Measurements from ENCODE around the gene DDC. TPM values are rescaled to one million over a fixed set of nuclear protein-coding genes. Genes with fewer than 3 reads are reported as not detected.
"Not testable (repeated sequence)": the region's sequence is repeated elsewhere in the genome, so short reads cannot be mapped to it uniquely, and the experiment has no call there.

DDC gene
- polyA plus RNA-seq, 2 of the 4 experiments (the other 2 are of a cell fraction) = 1.3 to 2.8 TPM

DNA sequence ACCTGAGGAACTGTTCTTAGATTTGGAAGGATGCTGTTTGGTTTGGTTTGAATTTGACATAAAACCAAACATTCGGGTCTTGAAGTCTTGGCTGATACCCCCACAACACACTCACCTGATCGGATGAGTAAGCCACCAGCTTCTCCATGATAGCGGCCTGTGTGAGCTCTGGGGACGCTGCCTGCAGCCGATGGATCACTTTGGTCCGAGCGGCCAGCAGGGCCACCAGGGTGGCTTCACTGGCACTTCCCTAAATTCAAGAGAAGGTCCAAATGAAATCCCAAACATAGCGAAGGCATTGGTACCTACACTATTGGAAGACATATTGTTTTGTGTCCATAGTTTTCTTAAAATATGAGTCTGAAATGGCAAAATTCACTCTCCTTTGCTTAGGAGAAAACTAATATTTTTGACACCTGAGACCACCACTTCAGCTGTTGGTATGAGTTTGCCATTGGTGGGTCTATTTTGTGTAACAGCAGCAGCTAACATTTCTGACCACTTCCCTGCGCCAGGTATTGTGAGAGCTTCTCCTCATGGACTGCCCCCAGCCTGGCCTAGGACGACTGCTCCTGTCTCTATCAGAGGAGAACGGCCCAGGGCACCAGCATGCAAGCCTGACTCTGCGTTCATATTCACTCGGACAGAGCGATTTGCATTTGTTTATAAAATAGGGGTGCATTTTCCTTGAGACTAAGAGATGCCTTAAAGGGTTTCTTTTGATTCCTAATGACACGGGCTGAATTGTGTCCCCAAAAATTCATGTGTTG lies 35.9 kb downstream of the DDC start:
- H3K9me3 ChIP-seq = no peaks in the 10 kb centered on the region
- ChIA-PET CTCF (no interaction called here), POLR2A (no interaction called here)
- FAIRE-seq (no peak), ATAC-seq (no peak), DNase-seq (ENCODE audit: low read depth in 1 of 2, low spot score in 1 of 2) (no peak)
- no peak overlapping the region; a peak in 1 of 6 replicates for H3K27ac ChIP-seq
- WGBS (ENCODE audit: missing lambda C conversion rate) = 83% methylated on average over 15 of the region's 15 CpGs
- no peak overlapping the region for H3K4me3 ChIP-seq
- TF ChIP-seq CBX2 (IDR thresholded peaks at IDR 0.05; ENCODE audit: borderline replicate concordance, low read depth) (no peak), CHD2 (IDR thresholded peaks at IDR 0.05; ENCODE audit: low read length, partially characterized antibody) (no peak), RNF2 (IDR thresholded peaks at IDR 0.05; ENCODE audit: borderline replicate concordance, low read depth) (no peak), KDM5A (IDR thresholded peaks at IDR 0.05) (no peak), CBX8 (IDR thresholded peaks at IDR 0.05) (no peak), HOXB5 (CRISPR knock-in tag; IDR thresholded peaks at IDR 0.05) (no peak), JUNB (IDR thresholded peaks at IDR 0.05) (no peak), RFX5 (IDR thresholded peaks at IDR 0.05) (no peak), KDM1A (IDR thresholded peaks at IDR 0.05; ENCODE audit: low read depth) (no peak), ZNF302 (CRISPR knock-in tag; IDR thresholded peaks at IDR 0.05) (no peak), ESRRA (IDR thresholded peaks at IDR 0.05; ENCODE audit: borderline replicate concordance, low read length) (no peak), ZC3H11A (IDR thresholded peaks at IDR 0.05) (no peak), HDAC2 (IDR thresholded peaks at IDR 0.05) (no peak)
- TF ChIP-seq, protein P1, sequence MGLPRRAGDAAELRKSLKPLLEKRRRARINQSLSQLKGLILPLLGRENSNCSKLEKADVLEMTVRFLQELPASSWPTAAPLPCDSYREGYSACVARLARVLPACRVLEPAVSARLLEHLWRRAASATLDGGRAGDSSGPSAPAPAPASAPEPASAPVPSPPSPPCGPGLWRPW (IDR thresholded peaks at IDR 0.05) = no peak
- TF ChIP-seq, protein P2, sequence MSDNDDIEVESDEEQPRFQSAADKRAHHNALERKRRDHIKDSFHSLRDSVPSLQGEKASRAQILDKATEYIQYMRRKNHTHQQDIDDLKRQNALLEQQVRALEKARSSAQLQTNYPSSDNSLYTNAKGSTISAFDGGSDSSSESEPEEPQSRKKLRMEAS (IDR thresholded peaks at IDR 0.05) = no peak
- TF ChIP-seq, protein P3, sequence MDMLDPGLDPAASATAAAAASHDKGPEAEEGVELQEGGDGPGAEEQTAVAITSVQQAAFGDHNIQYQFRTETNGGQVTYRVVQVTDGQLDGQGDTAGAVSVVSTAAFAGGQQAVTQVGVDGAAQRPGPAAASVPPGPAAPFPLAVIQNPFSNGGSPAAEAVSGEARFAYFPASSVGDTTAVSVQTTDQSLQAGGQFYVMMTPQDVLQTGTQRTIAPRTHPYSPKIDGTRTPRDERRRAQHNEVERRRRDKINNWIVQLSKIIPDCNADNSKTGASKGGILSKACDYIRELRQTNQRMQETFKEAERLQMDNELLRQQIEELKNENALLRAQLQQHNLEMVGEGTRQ (IDR thresholded peaks at IDR 0.05) = no peak
- TF ChIP-seq, protein P4, sequence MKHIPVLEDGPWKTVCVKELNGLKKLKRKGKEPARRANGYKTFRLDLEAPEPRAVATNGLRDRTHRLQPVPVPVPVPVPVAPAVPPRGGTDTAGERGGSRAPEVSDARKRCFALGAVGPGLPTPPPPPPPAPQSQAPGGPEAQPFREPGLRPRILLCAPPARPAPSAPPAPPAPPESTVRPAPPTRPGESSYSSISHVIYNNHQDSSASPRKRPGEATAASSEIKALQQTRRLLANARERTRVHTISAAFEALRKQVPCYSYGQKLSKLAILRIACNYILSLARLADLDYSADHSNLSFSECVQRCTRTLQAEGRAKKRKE (CRISPR knock-in tag; IDR thresholded peaks at IDR 0.05; ENCODE audit: low read depth) = no peak
- TF ChIP-seq, protein P5, sequence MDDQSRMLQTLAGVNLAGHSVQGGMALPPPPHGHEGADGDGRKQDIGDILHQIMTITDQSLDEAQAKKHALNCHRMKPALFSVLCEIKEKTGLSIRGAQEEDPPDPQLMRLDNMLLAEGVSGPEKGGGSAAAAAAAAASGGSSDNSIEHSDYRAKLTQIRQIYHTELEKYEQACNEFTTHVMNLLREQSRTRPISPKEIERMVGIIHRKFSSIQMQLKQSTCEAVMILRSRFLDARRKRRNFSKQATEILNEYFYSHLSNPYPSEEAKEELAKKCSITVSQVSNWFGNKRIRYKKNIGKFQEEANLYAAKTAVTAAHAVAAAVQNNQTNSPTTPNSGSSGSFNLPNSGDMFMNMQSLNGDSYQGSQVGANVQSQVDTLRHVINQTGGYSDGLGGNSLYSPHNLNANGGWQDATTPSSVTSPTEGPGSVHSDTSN (IDR thresholded peaks at IDR 0.05) = no peak
- no peak overlapping the region for H3K4me2 ChIP-seq
- peaks cover 27% of the 10 kb centered on the region for H3K4me1 ChIP-seq

DNA sequence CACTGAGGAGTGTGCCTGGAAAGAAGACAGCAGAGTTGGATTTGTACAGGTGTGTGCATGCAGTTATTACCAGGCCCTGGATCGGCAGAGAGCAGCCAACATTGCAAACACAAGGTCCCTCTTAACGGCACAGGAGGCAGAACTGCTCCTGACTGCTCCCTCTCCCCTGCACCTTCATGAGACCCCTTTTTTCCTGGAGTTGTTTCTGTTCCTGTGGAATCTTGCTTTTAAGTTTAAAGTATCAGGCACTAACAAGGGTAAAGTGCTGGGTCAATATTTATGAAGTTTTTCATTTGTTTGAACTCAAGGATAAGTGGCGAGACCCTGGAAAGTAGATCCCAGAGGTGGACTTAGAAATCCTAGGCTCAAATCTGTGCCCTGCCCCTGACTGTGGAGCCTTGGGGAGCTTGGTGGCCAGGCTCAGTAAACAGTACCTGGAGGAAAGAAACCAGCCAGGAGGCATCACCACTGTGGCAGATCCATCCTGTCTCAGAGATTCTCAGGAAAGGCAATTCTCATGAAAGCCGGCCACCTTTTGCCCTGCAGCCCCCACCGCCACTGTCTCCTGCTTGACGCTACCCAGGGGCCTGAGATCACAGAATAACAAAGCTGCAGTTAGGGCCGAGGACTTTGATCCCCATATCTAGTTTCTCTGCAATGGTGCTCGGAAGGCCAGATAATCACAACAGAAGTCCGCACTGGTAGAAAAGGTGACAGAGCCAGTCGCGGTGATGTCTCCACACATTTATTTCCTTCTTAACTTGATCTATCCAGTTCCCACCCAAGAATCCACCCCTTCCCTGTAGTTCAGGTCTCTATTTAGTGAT lies 36.7 kb downstream of the DDC start:
- WGBS (ENCODE audit: missing lambda C conversion rate) = 81% methylated on average over 11 of the region's 11 CpGs
- FAIRE-seq (no peak), ATAC-seq (0 out of 6 replicates have a peak, but pooled peaks of 1 of the 2 experiments have one; percentile 41), DNase-seq (ENCODE audit: low read depth in 1 of 2, low spot score in 1 of 2) (no peak)
- CTCF ChIA-PET = no interaction called here
- H3K4me3 ChIP-seq = no peak overlapping the region
- TF ChIP-seq HDAC2 (IDR thresholded peaks at IDR 0.05) = no peak
- no peak for TF ChIP-seq GATA3 (IDR thresholded peaks at IDR 0.05; ENCODE audit: borderline replicate concordance)
- no peak for TF ChIP-seq CBX2 (IDR thresholded peaks at IDR 0.05; ENCODE audit: borderline replicate concordance, low read depth)
- no peak for TF ChIP-seq HEYL (CRISPR knock-in tag; IDR thresholded peaks at IDR 0.05)
- no peak for TF ChIP-seq MAFK (IDR thresholded peaks at IDR 0.05; ENCODE audit: partially characterized antibody)
- TF ChIP-seq, protein P5 (IDR thresholded peaks at IDR 0.05) = no peak
- no peak for TF ChIP-seq HOXB13 (CRISPR knock-in tag; IDR thresholded peaks at IDR 0.05; ENCODE audit: low read depth)
- TF ChIP-seq HOXA7 (CRISPR knock-in tag; IDR thresholded peaks at IDR 0.05) = no peak
- no peak for TF ChIP-seq NPAS2 (CRISPR knock-in tag; IDR thresholded peaks at IDR 0.05; ENCODE audit: borderline replicate concordance)
- no peak for TF ChIP-seq KDM1A (IDR thresholded peaks at IDR 0.05; ENCODE audit: low read depth)
- no peak for TF ChIP-seq ESRRA (IDR thresholded peaks at IDR 0.05; ENCODE audit: borderline replicate concordance, low read length)
- no peak for TF ChIP-seq RAD21 (conservative IDR thresholded peaks at IDR 0.05 in 1 of 2, IDR thresholded peaks at IDR 0.05 in 1 of 2)
- TF ChIP-seq CHD2 (IDR thresholded peaks at IDR 0.05; ENCODE audit: low read length, partially characterized antibody) = no peak
- no peak for TF ChIP-seq RARB (CRISPR knock-in tag; IDR thresholded peaks at IDR 0.05)
- TF ChIP-seq RFX5 (IDR thresholded peaks at IDR 0.05) = no peak
- H3K4me1 ChIP-seq = peaks cover 19% of the 10 kb centered on the region
- H3K9me3 ChIP-seq = no peaks in the 10 kb centered on the region
- no peak overlapping the region for H3K27ac ChIP-seq
- POLR2A ChIA-PET = no interaction called here
- no peak overlapping the region for H3K4me2 ChIP-seq

DNA sequence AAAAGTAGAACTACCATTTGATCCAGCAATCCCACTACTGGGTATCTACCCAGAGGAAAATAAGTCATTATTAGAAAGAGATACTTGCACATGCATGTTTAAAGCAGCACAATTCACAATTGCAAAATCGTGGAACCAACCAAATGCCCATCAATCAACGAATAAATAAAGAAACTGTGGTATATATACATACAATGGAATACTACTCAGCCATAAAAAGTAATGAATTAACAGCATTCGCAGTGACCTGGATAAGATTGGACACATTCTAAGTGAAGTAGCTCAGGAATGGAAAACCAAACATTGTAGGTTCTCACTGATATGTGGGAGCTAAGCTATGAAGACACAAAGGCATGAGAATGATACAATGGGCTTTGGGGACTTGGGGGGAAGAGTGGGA lies 45.9 kb downstream of the DDC start:
- H3K4me3 ChIP-seq; H3K9me3 ChIP-seq; H3K27ac ChIP-seq; CTCF ChIA-PET; H3K4me2 ChIP-seq; DNase-seq (ENCODE audit: low read depth in 1 of 2, low spot score in 1 of 2); FAIRE-seq; POLR2A ChIA-PET; ATAC-seq; H3K4me1 ChIP-seq: not testable (repeated sequence)
- WGBS (ENCODE audit: missing lambda C conversion rate) = 20% methylated on average over 3 of the region's 3 CpGs
